ENCODE measurements around the gene LRCH3.

The LRCH3 gene

GRCh38 chr3:197749601-197750395, 41.3 kb upstream of the LRCH3 start, which contains the start of gene FYTTD1:
FYTTD1 (plus strand) TSS chr3:197749883; CDS start chr3:197749972, 89 bp downstream.
- Histone ChIP-seq H4K20me1 (ENCODE audit: insufficient read depth, low read length) (peaks cover 18% of the 10 kb centered on the region), H3K4me3 (ENCODE audit: low read depth in 1 of 2, low read length in 2 of 2) (peak within 1 kb of the TSS; percentile 59 to 80), H3K9me3 (ENCODE audit: insufficient read depth, low read length, severe bottlenecking) (no peaks in the 10 kb centered on the region), H3K4me2 (ENCODE audit: insufficient read depth, low read length) (peak within 1 kb of the TSS; percentile 94), H3K9ac (ENCODE audit: low read depth, low read length) (peak within 1 kb of the TSS; percentile 74), H2AFZ (ENCODE audit: low read depth, low read length) (peak within 1 kb of the TSS; percentile 80), H3K27ac (ENCODE audit: low read length) (peak within 1 kb of the TSS; percentile 45), H3K27me3 (ENCODE audit: insufficient read depth, low read length, poor library complexity) (peaks cover 16% of the 10 kb centered on the region), H3K4me1 (ENCODE audit: insufficient read depth, low read length) (peaks cover 33% of the 10 kb centered on the region), H3K79me2 (ENCODE audit: insufficient read depth, low read length) (peaks cover 29% of the 10 kb centered on the region), H3K36me3 (ENCODE audit: insufficient read depth, low read length) (no peaks in the 10 kb centered on the region; the same call in 1 of the 2 replicates)
- TF ChIP-seq EZH2 (IDR thresholded peaks at IDR 0.05; ENCODE audit: borderline replicate concordance, low read depth, low read length, severe bottlenecking) (peak; percentile 56), CTCF (IDR thresholded peaks at IDR 0.05; ENCODE audit: borderline replicate concordance, extremely low read depth, low read length, poor library complexity, severe bottlenecking) (peak; percentile 59)
- ATAC-seq (ENCODE audit: insufficient read depth, low read depth) (peak; percentile 71), DNase-seq (peak; percentile 77)

GRCh38 chr3:197750396-197750831, 40.6 kb upstream of the LRCH3 start:
- peak; percentile 66 for ATAC-seq (ENCODE audit: insufficient read depth, low read depth)
- peaks cover 33% of the 10 kb centered on the region for H3K79me2 ChIP-seq (ENCODE audit: insufficient read depth, low read length)
- H3K4me1 ChIP-seq (ENCODE audit: insufficient read depth, low read length) = peaks cover 33% of the 10 kb centered on the region
- peak; percentile 64 for DNase-seq
- H3K9me3 ChIP-seq (ENCODE audit: insufficient read depth, low read length, severe bottlenecking) = no peaks in the 10 kb centered on the region
- TF ChIP-seq CTCF (IDR thresholded peaks at IDR 0.05; ENCODE audit: borderline replicate concordance, extremely low read depth, low read length, poor library complexity, severe bottlenecking) (peak; percentile 27), EZH2 (IDR thresholded peaks at IDR 0.05; ENCODE audit: borderline replicate concordance, low read depth, low read length, severe bottlenecking) (no peak)
- H3K4me3 ChIP-seq (ENCODE audit: low read depth in 1 of 2, low read length in 2 of 2) = peak overlapping the region; percentile 59 to 80
- peak overlapping the region; percentile 80 for H2AFZ ChIP-seq (ENCODE audit: low read depth, low read length)
- no peaks in the 10 kb centered on the region; the same call in 1 of the 2 replicates for H3K36me3 ChIP-seq (ENCODE audit: insufficient read depth, low read length)
- H3K9ac ChIP-seq (ENCODE audit: low read depth, low read length) = peak overlapping the region; percentile 74
- H3K27me3 ChIP-seq (ENCODE audit: insufficient read depth, low read length, poor library complexity) = peaks cover 16% of the 10 kb centered on the region
- H3K27ac ChIP-seq (ENCODE audit: low read length) = peak overlapping the region; percentile 45
- H3K4me2 ChIP-seq (ENCODE audit: insufficient read depth, low read length) = peak overlapping the region; percentile 94
- peaks cover 18% of the 10 kb centered on the region for H4K20me1 ChIP-seq (ENCODE audit: insufficient read depth, low read length)

- H3K4me1 ChIP-seq (ENCODE audit: insufficient read depth, low read length) = peaks cover 33% of the 10 kb centered on the region
- DNase-seq = peak; percentile 57
- H3K27ac ChIP-seq (ENCODE audit: low read length) = peak overlapping the region; percentile 45
Measured at GRCh38 chr3:197750858-197751737, 40.0 kb upstream of the LRCH3 start.

More at GRCh38 chr3:197750858-197751737, 40.0 kb upstream of the LRCH3 start:
- Histone ChIP-seq H3K9me3 (ENCODE audit: insufficient read depth, low read length, severe bottlenecking) (no peaks in the 10 kb centered on the region), H3K4me2 (ENCODE audit: insufficient read depth, low read length) (peak overlapping the region; percentile 94), H3K36me3 (ENCODE audit: insufficient read depth, low read length) (no peaks in the 10 kb centered on the region; the same call in 1 of the 2 replicates), H2AFZ (ENCODE audit: low read depth, low read length) (peak overlapping the region; percentile 80), H4K20me1 (ENCODE audit: insufficient read depth, low read length) (peaks cover 18% of the 10 kb centered on the region), H3K9ac (ENCODE audit: low read depth, low read length) (peak overlapping the region; percentile 74), H3K4me3 (ENCODE audit: low read depth in 1 of 2, low read length in 2 of 2) (peak overlapping the region; percentile 59 to 80), H3K79me2 (ENCODE audit: insufficient read depth, low read length) (peaks cover 34% of the 10 kb centered on the region), H3K27me3 (ENCODE audit: insufficient read depth, low read length, poor library complexity) (peaks cover 16% of the 10 kb centered on the region)
- peak; percentile 15 for ATAC-seq (ENCODE audit: insufficient read depth, low read depth)
- peak; percentile 12 for TF ChIP-seq CTCF (IDR thresholded peaks at IDR 0.05; ENCODE audit: borderline replicate concordance, extremely low read depth, low read length, poor library complexity, severe bottlenecking)
- TF ChIP-seq EZH2 (IDR thresholded peaks at IDR 0.05; ENCODE audit: borderline replicate concordance, low read depth, low read length, severe bottlenecking) = no peak
